Stimulated activated CD8-positive, alpha-beta memory T cell treated with anti-CD3 and anti-CD28 coated beads, Interleukin-4, amount 100 ng/mL, for 48 hours (primary cell): ENCODE results near the gene ARL13A.
A peak's percentile ranks its signal among the peaks of the same experiment; 100 is the strongest.
"Not testable (repeated sequence)": the region's sequence is repeated elsewhere in the genome, so short reads cannot be mapped to it uniquely, and the experiment has no call there.

ENCODE experiments used
- DNase-seq: peaks from one replicate; pipeline ENCODE4 v3.0.0-alpha.2; 2020

Gene ARL13A

GRCh38 chrX:100994352-100995281 lies 25.1 kb downstream of the ARL13A start:
- peak; percentile 31 for DNase-seq

- DNase-seq: peak; percentile 50
Measured at GRCh38 chrX:100995469-100995868, 26.0 kb downstream of the ARL13A start.

GRCh38 chrX:100999451-100999850 lies 29.9 kb downstream of the ARL13A start:
- DNase-seq: no peak

- DNase-seq: no peak
Measured at GRCh38 chrX:101009090-101009489, 39.6 kb downstream of the ARL13A start.

- DNase-seq: not testable (repeated sequence)
Measured at GRCh38 chrX:101012031-101012430, 42.5 kb downstream of the ARL13A start.

- no peak for DNase-seq
Measured at GRCh38 chrX:101022020-101022419, 52.5 kb downstream of the ARL13A start.

GRCh38 chrX:101025126-101025525 lies 55.6 kb downstream of the ARL13A start:
- no peak for DNase-seq

- no peak for DNase-seq
Measured at GRCh38 chrX:101028562-101028961, 59.1 kb downstream of the ARL13A start.

- no peak for DNase-seq
Measured at GRCh38 chrX:101029665-101030064, 60.2 kb downstream of the ARL13A start.

- DNase-seq: no peak
Measured at GRCh38 chrX:101037231-101037630, 67.7 kb downstream of the ARL13A start.

GRCh38 chrX:101040197-101040596 lies 70.7 kb downstream of the ARL13A start:
- DNase-seq: no peak
